Gastrocnemius medialis (tissue), 4 donors: ENCODE measurements around the gene ACTR8. TPM values are rescaled to one million over a fixed set of nuclear protein-coding genes. Genes with fewer than 3 reads are reported as not detected.

ENCODE experiments used
- ATAC-seq, 2 donors: fragments of 150-250 bp; one replicate each; pipeline ENCODE4 v1.9.1; 2016
- DNase-seq, 2 donors: peaks; one replicate each; pipeline ENCODE4 v3.0.0-alpha.2; 2019
- H3K27ac ChIP-seq, 4 donors: fragments of 200-600 bp; sonication (generic); 1 replicate in 1 of 4; 2 replicates in 3 of 4; pipeline ENCODE4 v1.5.1; 2016 to 2018; ENCODE audit warnings: mild to moderate bottlenecking in 2 of 4, moderate library complexity in 1 of 4
- H3K27me3 ChIP-seq, 3 donors: fragments of 200-600 bp; sonication (generic) in 2 of 3; 1 replicate in 1 of 3; 2 replicates in 2 of 3; pipeline versions ENCODE4 v1.5.1 to v1.6.0; 2016 to 2019; ENCODE audit warnings: mild to moderate bottlenecking in 1 of 3, moderate library complexity in 1 of 3
- H3K36me3 ChIP-seq, 2 donors: fragments of 200-600 bp; sonication (generic) in 1 of 2; one replicate each; pipeline ENCODE4 v1.5.1; 2017 to 2018
- H3K4me1 ChIP-seq, 2 donors: fragments of 200-600 bp; sonication (generic) in 1 of 2; one replicate each; pipeline ENCODE4 v1.5.1; 2016 to 2017; ENCODE audit warnings: mild to moderate bottlenecking in 2 of 2
- H3K4me3 ChIP-seq, 4 donors: fragments of 200-600 bp; sonication (generic) in 3 of 4; 1 replicate in 1 of 4; 2 replicates in 3 of 4; pipeline ENCODE4 v1.5.1; 2016 to 2019; ENCODE audit warnings: mild to moderate bottlenecking in 2 of 4
- H3K9me3 ChIP-seq, 3 donors: fragments of 200-600 bp; sonication (generic) in 2 of 3; 1 replicate in 1 of 3; 2 replicates in 2 of 3; pipeline ENCODE4 v1.5.1; 2016 to 2019
- POLR2A ChIP-seq, 2 donors: fragments of 450-650 bp; IDR thresholded peaks; one replicate each; pipeline ENCODE4 v1.6.1; 2017; ENCODE audit warnings: antibody characterized with exemption in 2 of 2, mild to moderate bottlenecking in 2 of 2, moderate library complexity in 2 of 2
- in situ Hi-C, 4 donors: fragments of 200-750 bp; cut with MboI; loops; one replicate each; pipeline versions ENCODE4 v1.15.0 to v1.8.0; 2017; ENCODE audit warnings: low sequenced_read_pairs in 4 of 4
- intact Hi-C: fragments of 100-400 bp; cut with DNase I; formaldehyde crosslinking; loops from one replicate; pipeline ENCODE4 v1.15.1; 2023; ENCODE audit warnings: low total_unique reads
- total RNA-seq, 4 donors: library from RNA; depleted of rRNA; stranded (reverse); fragments of >200 nt; gene quantifications; one replicate each; pipeline versions ENCODE4 v1.1.0 to v1.2.3, GENCODE V29; 2016
- TF ChIP-seq, protein P1 (sequence below), 5 experiments: fragments of 450-650 bp in 3 of 5; fragments of 200-600 bp in 2 of 5; sonication (generic) in 2 of 5; IDR thresholded peaks in 4 of 5; conservative IDR thresholded peaks in 1 of 5; 1 replicate in 4 of 5; 2 replicates in 1 of 5; pipeline ENCODE4 v1.5.1; 2016 to 2019; ENCODE audit warnings: antibody characterized with exemption in 5 of 5, mild to moderate bottlenecking in 3 of 5, moderate library complexity in 3 of 5

Gene ACTR8
- total RNA-seq, 4 donors from 2014 or later: 13.6 to 24.9 (median 19.8) TPM

GRCh38 chr3:53820756-53821580, 61.0 kb downstream of the ACTR8 start:
- DNase-seq (peak in 1 of 2 donors; percentile 65), ATAC-seq (peak; percentile 45 to 73)
- Histone ChIP-seq H3K4me3 (no peak overlapping the region), H3K9me3 (no peaks in the 10 kb centered on the region), H3K27me3 (no peaks in the 10 kb centered on the region), H3K36me3 (no peaks in the 10 kb centered on the region), H3K4me1 (peaks cover 14 to 19% of the 10 kb centered on the region in 2 donors), H3K27ac (peak overlapping the region; percentile 52 to 76 (median 62))
- in situ Hi-C loops: no loop called here
- no peak for TF ChIP-seq POLR2A (IDR thresholded peaks at IDR 0.05)
- TF ChIP-seq, protein P1, sequence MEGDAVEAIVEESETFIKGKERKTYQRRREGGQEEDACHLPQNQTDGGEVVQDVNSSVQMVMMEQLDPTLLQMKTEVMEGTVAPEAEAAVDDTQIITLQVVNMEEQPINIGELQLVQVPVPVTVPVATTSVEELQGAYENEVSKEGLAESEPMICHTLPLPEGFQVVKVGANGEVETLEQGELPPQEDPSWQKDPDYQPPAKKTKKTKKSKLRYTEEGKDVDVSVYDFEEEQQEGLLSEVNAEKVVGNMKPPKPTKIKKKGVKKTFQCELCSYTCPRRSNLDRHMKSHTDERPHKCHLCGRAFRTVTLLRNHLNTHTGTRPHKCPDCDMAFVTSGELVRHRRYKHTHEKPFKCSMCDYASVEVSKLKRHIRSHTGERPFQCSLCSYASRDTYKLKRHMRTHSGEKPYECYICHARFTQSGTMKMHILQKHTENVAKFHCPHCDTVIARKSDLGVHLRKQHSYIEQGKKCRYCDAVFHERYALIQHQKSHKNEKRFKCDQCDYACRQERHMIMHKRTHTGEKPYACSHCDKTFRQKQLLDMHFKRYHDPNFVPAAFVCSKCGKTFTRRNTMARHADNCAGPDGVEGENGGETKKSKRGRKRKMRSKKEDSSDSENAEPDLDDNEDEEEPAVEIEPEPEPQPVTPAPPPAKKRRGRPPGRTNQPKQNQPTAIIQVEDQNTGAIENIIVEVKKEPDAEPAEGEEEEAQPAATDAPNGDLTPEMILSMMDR (IDR thresholded peaks at IDR 0.05 in 4 of 5, conservative IDR thresholded peaks at IDR 0.05 in 1 of 5): no peak
- intact Hi-C loops: no loop called here

- Histone ChIP-seq H3K9me3 (no peaks in the 10 kb centered on the region), H3K36me3 (no peaks in the 10 kb centered on the region), H3K4me1 (peaks cover 14 to 19% of the 10 kb centered on the region in 2 donors), H3K4me3 (no peak overlapping the region), H3K27me3 (no peaks in the 10 kb centered on the region), H3K27ac (peak overlapping the region in 2 of 4 donors; percentile 52 to 76)
- DNase-seq: no peak
- intact Hi-C loops (no loop called here), in situ Hi-C loops (no loop called here)
- no peak for TF ChIP-seq POLR2A (IDR thresholded peaks at IDR 0.05)
- TF ChIP-seq, protein P1 (IDR thresholded peaks at IDR 0.05 in 4 of 5, conservative IDR thresholded peaks at IDR 0.05 in 1 of 5): no peak
- ATAC-seq: no peak
Measured at GRCh38 chr3:53820084-53820483, 61.9 kb downstream of the ACTR8 start.

DNA sequence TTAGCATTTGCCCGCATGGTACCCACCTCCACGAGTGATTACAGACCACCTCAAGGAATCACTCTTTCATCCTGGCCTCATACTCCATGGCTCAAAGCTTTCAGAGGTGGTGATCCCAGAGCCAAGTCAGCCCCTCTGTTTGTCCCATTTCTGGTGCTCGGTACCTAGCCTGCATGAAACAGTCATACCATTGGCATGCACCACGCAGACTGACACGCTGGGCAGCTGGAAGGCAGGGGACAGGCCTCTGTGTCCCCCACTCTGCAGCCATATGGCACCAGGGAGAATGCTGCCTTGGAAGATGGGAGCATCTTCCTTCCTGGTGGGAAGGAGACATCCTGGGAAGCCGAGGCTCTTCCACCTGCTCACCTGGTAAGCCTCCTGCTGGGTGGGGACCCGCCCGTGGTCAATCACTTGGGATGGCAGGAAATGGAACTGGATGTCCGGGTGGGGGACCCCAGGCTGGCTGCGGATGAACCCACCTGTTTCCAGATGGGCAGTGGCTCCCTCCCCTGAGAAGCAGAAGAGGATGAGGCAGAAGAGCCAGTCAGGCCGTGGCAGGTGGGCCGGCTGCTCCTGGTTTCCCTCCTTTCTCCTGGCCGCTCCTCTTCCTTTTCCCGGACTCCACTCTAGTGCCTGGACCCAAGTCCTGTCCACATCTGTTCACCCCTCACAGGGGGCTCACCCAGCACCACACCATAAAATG, 62.6 kb downstream of the ACTR8 start:
- no peak for TF ChIP-seq POLR2A (IDR thresholded peaks at IDR 0.05)
- TF ChIP-seq, protein P1 (IDR thresholded peaks at IDR 0.05 in 4 of 5, conservative IDR thresholded peaks at IDR 0.05 in 1 of 5): no peak
- intact Hi-C loops (no loop called here), in situ Hi-C loops (no loop called here)
- Histone ChIP-seq H3K4me3 (no peak overlapping the region), H3K9me3 (no peaks in the 10 kb centered on the region), H3K36me3 (no peaks in the 10 kb centered on the region), H3K27me3 (no peaks in the 10 kb centered on the region), H3K4me1 (peaks cover 14 to 19% of the 10 kb centered on the region in 2 donors), H3K27ac (no peak overlapping the region)
- DNase-seq (no peak), ATAC-seq (no peak)

- intact Hi-C loops: no loop called here
- no peaks in the 10 kb centered on the region for H3K36me3 ChIP-seq
- no peak overlapping the region for H3K27ac ChIP-seq
- no peaks in the 10 kb centered on the region for H3K27me3 ChIP-seq
- TF ChIP-seq, protein P1 (IDR thresholded peaks at IDR 0.05 in 4 of 5, conservative IDR thresholded peaks at IDR 0.05 in 1 of 5): no peak
- TF ChIP-seq POLR2A (IDR thresholded peaks at IDR 0.05): no peak
- H3K4me1 ChIP-seq: peaks cover 14 to 19% of the 10 kb centered on the region in 2 donors
- in situ Hi-C loops: no loop called here
- no peaks in the 10 kb centered on the region for H3K9me3 ChIP-seq
- ATAC-seq: no peak
- no peak overlapping the region for H3K4me3 ChIP-seq
- DNase-seq: no peak
Measured at GRCh38 chr3:53818221-53819162, 63.5 kb downstream of the ACTR8 start.
